ENCODE results near the gene GMEB1. TPM values are rescaled to one million over a fixed set of nuclear protein-coding genes. Genes with fewer than 3 reads are reported as not detected.
"Not testable (repeated sequence)": the region's sequence is repeated elsewhere in the genome, so short reads cannot be mapped to it uniquely, and the experiment has no call there.

The GMEB1 gene
- total RNA-seq, 1 experiment from 2014 or later, result 10.3 TPM

DNA sequence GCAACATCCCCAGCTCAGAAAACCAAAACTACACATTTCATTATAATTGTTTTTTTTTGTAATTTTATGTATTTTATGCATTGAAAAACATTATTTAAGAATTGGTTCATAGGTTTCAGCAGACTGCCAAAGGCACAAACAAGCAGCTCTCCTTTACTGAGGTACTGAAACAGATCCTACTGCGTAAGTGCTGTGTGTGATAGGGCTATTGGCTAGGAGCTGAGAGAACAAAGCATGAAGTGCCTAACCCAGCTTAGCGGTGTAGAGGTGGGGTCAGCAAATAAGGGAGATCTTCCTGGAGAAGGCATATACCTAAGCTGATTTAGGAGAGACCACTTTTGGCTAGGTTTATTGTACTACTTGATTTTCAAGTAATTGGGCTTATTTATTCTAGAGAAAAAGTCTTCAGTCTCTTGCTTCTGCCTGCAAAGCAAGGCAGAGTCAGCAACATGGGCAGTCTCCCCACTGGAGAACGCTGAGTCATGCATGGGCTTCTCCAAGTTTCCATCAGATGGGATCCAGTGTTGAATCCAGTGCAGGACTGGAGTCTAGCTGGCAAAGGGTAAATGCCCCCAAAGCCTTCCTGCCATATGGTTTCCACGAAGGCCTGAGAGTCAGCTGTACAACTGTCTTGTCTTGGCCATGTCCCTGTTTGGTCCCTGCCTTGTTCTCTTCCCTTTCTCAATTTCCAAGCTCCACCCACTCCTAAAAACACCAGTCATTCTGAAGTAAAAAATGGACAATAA is 50.2 kb downstream of the GMEB1 start:
- TF ChIP-seq, protein P1, sequence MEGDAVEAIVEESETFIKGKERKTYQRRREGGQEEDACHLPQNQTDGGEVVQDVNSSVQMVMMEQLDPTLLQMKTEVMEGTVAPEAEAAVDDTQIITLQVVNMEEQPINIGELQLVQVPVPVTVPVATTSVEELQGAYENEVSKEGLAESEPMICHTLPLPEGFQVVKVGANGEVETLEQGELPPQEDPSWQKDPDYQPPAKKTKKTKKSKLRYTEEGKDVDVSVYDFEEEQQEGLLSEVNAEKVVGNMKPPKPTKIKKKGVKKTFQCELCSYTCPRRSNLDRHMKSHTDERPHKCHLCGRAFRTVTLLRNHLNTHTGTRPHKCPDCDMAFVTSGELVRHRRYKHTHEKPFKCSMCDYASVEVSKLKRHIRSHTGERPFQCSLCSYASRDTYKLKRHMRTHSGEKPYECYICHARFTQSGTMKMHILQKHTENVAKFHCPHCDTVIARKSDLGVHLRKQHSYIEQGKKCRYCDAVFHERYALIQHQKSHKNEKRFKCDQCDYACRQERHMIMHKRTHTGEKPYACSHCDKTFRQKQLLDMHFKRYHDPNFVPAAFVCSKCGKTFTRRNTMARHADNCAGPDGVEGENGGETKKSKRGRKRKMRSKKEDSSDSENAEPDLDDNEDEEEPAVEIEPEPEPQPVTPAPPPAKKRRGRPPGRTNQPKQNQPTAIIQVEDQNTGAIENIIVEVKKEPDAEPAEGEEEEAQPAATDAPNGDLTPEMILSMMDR (IDR thresholded peaks at IDR 0.05; ENCODE audit: unreplicated experiment), result no peak
- CTCF ChIA-PET, result no interaction called here
- H3K27ac Mint-ChIP-seq (ENCODE audit: unreplicated experiment), result no peak overlapping the region
- peaks cover 8% of the 10 kb centered on the region for H3K36me3 Mint-ChIP-seq (ENCODE audit: insufficient read depth, unreplicated experiment)
- no peaks in the 10 kb centered on the region for H3K27me3 Mint-ChIP-seq (ENCODE audit: unreplicated experiment)
- DNase-seq, result no peak
- no peaks in the 10 kb centered on the region for H3K4me1 Mint-ChIP-seq (ENCODE audit: low read depth, unreplicated experiment)
- BruUV-seq (replicated peaks), result no TSS peak
- intact Hi-C loops (cut with micrococcal nuclease; ENCODE audit: unreplicated experiment), result no loop called here
- no peaks in the 10 kb centered on the region for H3K9me3 Mint-ChIP-seq (ENCODE audit: low read depth, unreplicated experiment)
- H3K4me3 Mint-ChIP-seq (ENCODE audit: low read depth, unreplicated experiment), result no peak overlapping the region

DNA sequence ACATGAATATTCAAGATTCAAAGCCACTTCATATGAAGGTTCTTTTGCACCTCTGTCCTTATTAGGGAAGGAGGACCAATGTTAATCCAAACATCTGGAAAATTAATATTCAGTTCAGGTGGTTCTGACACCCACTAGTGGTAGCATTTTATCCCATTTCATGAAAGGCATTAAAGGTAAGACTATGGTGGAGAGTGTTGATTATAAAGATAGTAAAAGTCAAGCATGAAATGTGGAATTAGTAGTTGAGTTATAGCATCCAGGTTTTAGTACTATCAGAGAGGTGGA is 50.7 kb downstream of the GMEB1 start:
- CTCF ChIA-PET, result no interaction called here
- H3K4me3 Mint-ChIP-seq (ENCODE audit: low read depth, unreplicated experiment), result no peak overlapping the region
- no peaks in the 10 kb centered on the region for H3K4me1 Mint-ChIP-seq (ENCODE audit: low read depth, unreplicated experiment)
- H3K9me3 Mint-ChIP-seq (ENCODE audit: low read depth, unreplicated experiment), result no peaks in the 10 kb centered on the region
- no peak overlapping the region for H3K27ac Mint-ChIP-seq (ENCODE audit: unreplicated experiment)
- H3K36me3 Mint-ChIP-seq (ENCODE audit: insufficient read depth, unreplicated experiment), result peaks cover 3% of the 10 kb centered on the region
- DNase-seq, result no peak
- intact Hi-C loops (cut with micrococcal nuclease; ENCODE audit: unreplicated experiment), result no loop called here
- TF ChIP-seq, protein P1 (IDR thresholded peaks at IDR 0.05; ENCODE audit: unreplicated experiment), result no peak
- BruUV-seq (replicated peaks), result no TSS peak
- no peaks in the 10 kb centered on the region for H3K27me3 Mint-ChIP-seq (ENCODE audit: unreplicated experiment)

DNA sequence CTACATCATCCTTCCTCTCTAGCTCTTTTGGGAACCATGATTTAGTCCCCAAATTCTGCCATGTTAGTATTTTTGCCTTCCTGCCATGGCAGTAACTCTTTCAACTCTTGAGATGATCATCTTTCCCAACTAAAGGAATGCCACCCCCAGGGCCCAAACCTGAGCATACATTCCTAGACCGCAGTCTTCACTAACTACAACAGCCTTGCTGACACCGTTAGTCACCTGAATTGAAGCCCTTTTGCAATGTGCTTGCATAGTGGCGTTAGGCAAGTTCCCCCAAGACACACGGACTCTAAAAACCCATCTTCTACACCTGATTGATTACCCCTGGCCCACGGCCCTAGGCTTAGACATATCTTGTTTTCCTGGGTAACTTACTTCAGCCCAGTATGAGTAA is 51.8 kb downstream of the GMEB1 start:
- no peaks in the 10 kb centered on the region for H3K36me3 Mint-ChIP-seq (ENCODE audit: insufficient read depth, unreplicated experiment)
- no TSS peak for BruUV-seq (replicated peaks)
- H3K4me1 Mint-ChIP-seq (ENCODE audit: low read depth, unreplicated experiment), result no peaks in the 10 kb centered on the region
- TF ChIP-seq, protein P1 (IDR thresholded peaks at IDR 0.05; ENCODE audit: unreplicated experiment), result no peak
- H3K4me3 Mint-ChIP-seq (ENCODE audit: low read depth, unreplicated experiment), result no peak overlapping the region
- H3K27ac Mint-ChIP-seq (ENCODE audit: unreplicated experiment), result no peak overlapping the region
- no peak for DNase-seq
- H3K9me3 Mint-ChIP-seq (ENCODE audit: low read depth, unreplicated experiment), result no peaks in the 10 kb centered on the region
- CTCF ChIA-PET, result no interaction called here
- intact Hi-C loops (cut with micrococcal nuclease; ENCODE audit: unreplicated experiment), result no loop called here
- H3K27me3 Mint-ChIP-seq (ENCODE audit: unreplicated experiment), result no peaks in the 10 kb centered on the region

DNA sequence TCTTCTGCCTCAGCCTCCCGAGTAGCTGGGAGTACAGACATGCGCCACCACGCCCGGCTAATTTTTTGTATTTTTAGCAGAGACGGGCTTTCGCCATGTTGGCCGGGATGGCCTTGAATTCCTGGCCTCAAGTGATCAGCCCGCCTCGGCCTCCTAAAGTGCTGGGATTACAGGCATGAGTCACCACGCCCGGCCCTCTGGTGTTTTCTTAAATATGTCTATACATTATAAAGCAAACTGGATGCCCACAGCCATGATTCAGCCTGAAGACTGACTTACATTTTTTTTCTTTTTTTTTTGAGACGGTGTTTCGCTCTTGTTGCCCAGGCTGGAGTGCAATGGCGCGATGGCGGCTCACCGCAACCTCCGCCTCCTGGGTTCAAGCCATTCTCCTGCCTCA is 53.3 kb downstream of the GMEB1 start:
- H3K36me3 Mint-ChIP-seq (ENCODE audit: insufficient read depth, unreplicated experiment); BruUV-seq (replicated peaks); CTCF ChIA-PET; H3K4me1 Mint-ChIP-seq (ENCODE audit: low read depth, unreplicated experiment); H3K4me3 Mint-ChIP-seq (ENCODE audit: low read depth, unreplicated experiment); H3K27ac Mint-ChIP-seq (ENCODE audit: unreplicated experiment); DNase-seq; intact Hi-C loops (cut with micrococcal nuclease; ENCODE audit: unreplicated experiment); H3K27me3 Mint-ChIP-seq (ENCODE audit: unreplicated experiment); H3K9me3 Mint-ChIP-seq (ENCODE audit: low read depth, unreplicated experiment): not testable (repeated sequence)

DNA sequence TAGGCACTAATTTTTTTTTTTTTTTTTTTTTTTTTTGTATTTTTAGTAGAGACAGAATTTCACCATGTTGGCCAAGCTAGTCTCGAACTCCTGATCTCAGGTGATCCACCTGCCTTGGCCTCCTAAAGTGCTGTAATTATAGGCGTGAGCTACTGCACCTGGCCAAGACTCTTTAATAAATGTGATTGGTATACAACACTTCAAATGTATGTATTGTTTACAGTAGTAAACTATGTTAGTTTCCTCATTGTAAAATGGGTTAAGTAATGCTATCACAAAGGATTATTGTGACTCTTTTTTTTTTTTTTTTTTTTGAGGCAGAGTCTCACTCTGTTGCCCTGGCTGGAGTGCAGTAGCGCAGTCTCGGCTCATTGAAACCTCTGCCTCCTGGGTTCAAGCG is 56.8 kb downstream of the GMEB1 start:
- CTCF ChIA-PET, result interaction anchor here (0.6 kb wide), 2 partner anchors 25 to 32 kb away, joined by 4 to 5 read pairs; no protein-coding TSS in a partner anchor
- H3K4me3 Mint-ChIP-seq (ENCODE audit: low read depth, unreplicated experiment); DNase-seq; intact Hi-C loops (cut with micrococcal nuclease; ENCODE audit: unreplicated experiment); H3K9me3 Mint-ChIP-seq (ENCODE audit: low read depth, unreplicated experiment); H3K27me3 Mint-ChIP-seq (ENCODE audit: unreplicated experiment); BruUV-seq (replicated peaks); H3K36me3 Mint-ChIP-seq (ENCODE audit: insufficient read depth, unreplicated experiment); H3K4me1 Mint-ChIP-seq (ENCODE audit: low read depth, unreplicated experiment); H3K27ac Mint-ChIP-seq (ENCODE audit: unreplicated experiment): not testable (repeated sequence)
